Activated CD8-positive, alpha-beta T cell treated with anti-CD3 and anti-CD28 coated beads for 36 hours (primary cell): ENCODE results near the gene SPRYD3. TPM values are rescaled to one million over a fixed set of nuclear protein-coding genes. Genes with fewer than 3 reads are reported as not detected.

Experiments
- ATAC-seq: fragments of 200-7000 bp; cut with Tn5 transposase; one replicate; pipeline ENCODE4 v1.10.0; 2021; ENCODE audit warnings: mild to moderate bottlenecking, moderate library complexity
- CTCF ChIA-PET: fragments of 350-600 bp; sonication (Branson Sonifier 250); formaldehyde crosslinking; loops from one replicate; lab custom pipeline; 2021; ENCODE audit warnings: antibody characterized with exemption; lab: Charles Lee
- POLR2A ChIA-PET: fragments of 350-600 bp; sonication (Branson Sonifier 250); formaldehyde crosslinking; loops from one replicate; lab custom pipeline; 2021; ENCODE audit warnings: antibody characterized with exemption; lab: Charles Lee
- DNase-seq: peaks from one replicate; pipeline ENCODE4 v3.0.0-alpha.2; 2020
- H3K27ac Mint-ChIP-seq: one replicate; pipeline ENCODE4 v1.8.0; 2021; ENCODE audit warnings: mild to moderate bottlenecking, mixed read lengths
- H3K27me3 Mint-ChIP-seq: one replicate; pipeline ENCODE4 v1.8.0; 2021; ENCODE audit warnings: mixed read lengths
- H3K36me3 Mint-ChIP-seq: one replicate; pipeline ENCODE4 v1.8.0; 2021; ENCODE audit warnings: low read depth, mixed read lengths
- H3K4me1 Mint-ChIP-seq: one replicate; pipeline ENCODE4 v1.8.0; 2021; ENCODE audit warnings: low read depth, mixed read lengths
- H3K4me3 Mint-ChIP-seq: one replicate; pipeline ENCODE4 v1.8.0; 2021; ENCODE audit warnings: mild to moderate bottlenecking, moderate library complexity, mixed read lengths
- H3K9me3 Mint-ChIP-seq: one replicate; pipeline ENCODE4 v1.8.0; 2021; ENCODE audit warnings: mixed read lengths
- intact Hi-C: fragments of 100-400 bp; cut with micrococcal nuclease; formaldehyde crosslinking; loops from one replicate; pipeline ENCODE4 v1.10.0; 2022
- total RNA-seq, 2 experiments: library from RNA; stranded (reverse); gene quantifications; one replicate each; pipeline ENCODE4 v1.2.3, GENCODE V29; 2021
- TF ChIP-seq, protein P1 (sequence below): fragments of 200-600 bp; IDR thresholded peaks from one replicate; pipeline ENCODE4 v1.8.0; 2022; ENCODE audit warnings: antibody characterized with exemption, mild to moderate bottlenecking

SPRYD3 gene
- total RNA-seq, 2 experiments from 2014 or later = 24.8 to 25.0 TPM

DNA sequence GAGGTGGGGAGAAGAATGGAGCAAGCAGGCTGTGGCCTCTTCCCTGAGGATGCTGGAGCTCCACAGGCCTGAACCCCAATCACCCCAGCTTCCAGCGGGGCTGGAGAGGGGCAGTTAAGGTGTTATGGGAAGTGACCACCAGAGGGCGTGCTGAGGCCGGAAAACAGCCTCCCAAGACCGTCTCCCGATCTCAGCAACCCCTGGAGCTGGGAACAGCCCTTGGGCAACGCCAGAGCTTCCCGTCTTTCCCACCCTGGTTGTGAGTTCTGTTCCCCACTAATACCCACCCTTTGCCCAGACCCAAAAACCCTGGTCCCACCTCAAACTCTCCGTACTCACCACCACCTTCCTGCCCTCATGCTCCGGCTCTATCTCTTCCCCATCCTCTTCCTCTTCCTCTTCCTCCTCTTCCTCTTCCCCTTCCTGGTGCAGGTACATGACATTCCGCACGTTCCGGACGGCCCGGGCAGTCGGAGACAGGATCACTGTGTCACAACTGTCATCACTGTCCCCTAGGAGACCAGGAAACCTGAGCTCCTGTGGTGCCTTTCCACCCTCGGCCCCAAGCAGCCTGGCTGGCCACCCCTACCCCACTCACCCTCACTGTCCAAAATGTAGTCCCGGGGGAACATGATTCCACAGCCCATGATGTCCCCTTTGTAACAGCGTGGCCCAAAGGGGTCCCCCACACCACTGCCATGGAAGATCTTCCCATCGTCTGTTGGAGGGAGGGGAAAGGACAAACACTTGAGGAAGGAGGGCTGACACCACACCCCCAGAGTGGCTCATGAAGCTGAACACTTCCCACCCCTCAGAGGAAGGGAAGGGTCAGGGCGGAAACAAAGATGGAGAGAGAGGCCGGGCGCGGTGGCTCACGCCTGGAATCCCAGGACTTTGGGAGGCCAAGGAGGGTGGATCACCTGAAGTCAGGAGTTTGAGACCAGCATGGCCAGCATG is 12.9 kb downstream of the SPRYD3 start:
- intact Hi-C loops = loop anchor here (2.0 kb wide), 1 partner anchor 33 kb away; no protein-coding TSS in a partner anchor
- Mint-ChIP-seq H3K27me3 (no peaks in the 10 kb centered on the region), H3K4me1 (peaks cover 12% of the 10 kb centered on the region), H3K9me3 (no peaks in the 10 kb centered on the region), H3K4me3 (no peak overlapping the region), H3K27ac (peak overlapping the region; percentile 40), H3K36me3 (peaks cover 16% of the 10 kb centered on the region)
- ATAC-seq (peak; percentile 66), DNase-seq (peak; percentile 80)
- POLR2A ChIA-PET = interaction anchor here (0.7 to 5.6 kb wide), 11 partner anchors 9 to 116 kb away, joined by 3 to 37 read pairs (median 3); partner anchors contain the start of genes IGFBP6, SOAT2 and SPRYD3
- TF ChIP-seq, protein P1, sequence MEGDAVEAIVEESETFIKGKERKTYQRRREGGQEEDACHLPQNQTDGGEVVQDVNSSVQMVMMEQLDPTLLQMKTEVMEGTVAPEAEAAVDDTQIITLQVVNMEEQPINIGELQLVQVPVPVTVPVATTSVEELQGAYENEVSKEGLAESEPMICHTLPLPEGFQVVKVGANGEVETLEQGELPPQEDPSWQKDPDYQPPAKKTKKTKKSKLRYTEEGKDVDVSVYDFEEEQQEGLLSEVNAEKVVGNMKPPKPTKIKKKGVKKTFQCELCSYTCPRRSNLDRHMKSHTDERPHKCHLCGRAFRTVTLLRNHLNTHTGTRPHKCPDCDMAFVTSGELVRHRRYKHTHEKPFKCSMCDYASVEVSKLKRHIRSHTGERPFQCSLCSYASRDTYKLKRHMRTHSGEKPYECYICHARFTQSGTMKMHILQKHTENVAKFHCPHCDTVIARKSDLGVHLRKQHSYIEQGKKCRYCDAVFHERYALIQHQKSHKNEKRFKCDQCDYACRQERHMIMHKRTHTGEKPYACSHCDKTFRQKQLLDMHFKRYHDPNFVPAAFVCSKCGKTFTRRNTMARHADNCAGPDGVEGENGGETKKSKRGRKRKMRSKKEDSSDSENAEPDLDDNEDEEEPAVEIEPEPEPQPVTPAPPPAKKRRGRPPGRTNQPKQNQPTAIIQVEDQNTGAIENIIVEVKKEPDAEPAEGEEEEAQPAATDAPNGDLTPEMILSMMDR = peak; percentile 96
- CTCF ChIA-PET = interaction anchor here (0.6 to 12.1 kb wide), 45 partner anchors 12 to 279 kb away, joined by 3 to 553 read pairs (median 4); partner anchors contain the start of genes AAAS, CSAD, EIF4B and ESPL1

DNA sequence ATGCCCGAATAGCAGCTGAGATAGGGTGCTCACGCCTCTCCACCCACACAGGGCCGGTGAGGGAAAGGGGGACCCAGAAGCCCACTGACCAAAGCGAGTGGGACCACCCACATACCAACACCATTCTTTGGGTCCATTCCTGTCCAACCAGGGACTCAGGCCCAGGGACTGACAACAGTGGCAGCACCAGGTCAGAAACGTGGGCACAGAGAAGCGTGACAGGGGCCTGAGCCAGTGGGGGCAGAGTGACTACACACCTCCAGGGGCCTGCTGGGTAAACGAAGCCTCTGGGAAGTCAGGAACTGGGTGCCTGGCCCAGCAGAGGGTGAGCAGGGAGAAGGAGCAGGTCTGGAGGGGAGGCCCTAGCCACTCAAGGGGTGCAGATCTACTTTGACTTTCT is 13.7 kb downstream of the SPRYD3 start:
- no peak for ATAC-seq
- DNase-seq = no peak
- no peak overlapping the region for H3K4me3 Mint-ChIP-seq
- H3K27ac Mint-ChIP-seq = no peak overlapping the region
- CTCF ChIA-PET = interaction anchor here (0.6 to 12.1 kb wide), 43 partner anchors 11 to 280 kb away, joined by 3 to 553 read pairs (median 4); partner anchors contain the start of genes AAAS, CSAD, EIF4B and ESPL1
- intact Hi-C loops = no loop called here
- H3K4me1 Mint-ChIP-seq = peaks cover 12% of the 10 kb centered on the region
- TF ChIP-seq, protein P1 = no peak
- no peaks in the 10 kb centered on the region for H3K9me3 Mint-ChIP-seq
- peaks cover 16% of the 10 kb centered on the region for H3K36me3 Mint-ChIP-seq
- POLR2A ChIA-PET = interaction anchor here (0.7 to 5.6 kb wide), 8 partner anchors 11 to 117 kb away, joined by 3 to 37 read pairs (median 6); partner anchors contain the start of genes IGFBP6, SOAT2 and SPRYD3
- H3K27me3 Mint-ChIP-seq = no peaks in the 10 kb centered on the region

DNA sequence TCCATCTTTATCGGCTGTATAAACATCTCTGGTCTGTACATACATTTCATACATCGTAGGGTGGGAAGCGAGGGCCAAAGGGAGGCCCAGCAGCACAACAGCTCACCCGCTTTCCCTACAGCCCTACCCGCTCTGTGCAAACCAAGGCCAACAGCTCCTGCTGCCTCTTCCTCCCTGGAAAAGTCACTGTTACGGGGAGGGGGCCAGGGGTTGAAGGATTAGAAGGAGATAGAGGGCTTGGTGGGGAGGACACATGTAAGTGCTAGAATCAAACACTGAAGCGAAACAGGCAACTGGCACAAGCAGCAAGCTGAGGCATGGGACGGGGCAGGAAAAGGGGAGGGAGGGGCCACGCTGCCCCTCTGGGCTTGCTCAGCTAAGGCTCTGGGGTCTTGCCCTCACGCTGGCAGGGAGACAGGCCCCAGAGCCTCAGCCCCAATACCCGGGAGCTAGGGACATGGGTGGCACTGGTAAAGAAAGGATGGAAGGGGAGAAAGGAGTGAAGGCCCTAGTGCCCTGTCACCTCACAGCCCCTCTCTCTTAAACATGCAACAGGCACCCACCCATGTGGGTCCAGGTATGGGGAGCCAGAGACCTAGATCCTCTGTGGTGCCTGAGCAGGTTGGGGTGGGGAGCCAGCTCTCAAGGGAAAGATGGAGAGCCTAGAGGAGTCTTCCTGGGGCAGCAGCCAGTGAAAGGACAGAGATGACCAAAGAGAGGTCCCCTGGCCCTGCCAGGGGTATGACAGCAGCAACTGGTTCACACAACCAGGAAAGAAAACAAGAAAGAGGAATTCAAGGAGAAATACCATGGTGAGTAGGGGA is 14.4 kb downstream of the SPRYD3 start:
- CTCF ChIA-PET = interaction anchor here (0.7 to 12.1 kb wide), 28 partner anchors 10 to 281 kb away, joined by 3 to 553 read pairs (median 5); partner anchors contain the start of genes CSAD, EIF4B, IGFBP6 and ITGB7
- TF ChIP-seq, protein P1 = no peak
- intact Hi-C loops = no loop called here

DNA sequence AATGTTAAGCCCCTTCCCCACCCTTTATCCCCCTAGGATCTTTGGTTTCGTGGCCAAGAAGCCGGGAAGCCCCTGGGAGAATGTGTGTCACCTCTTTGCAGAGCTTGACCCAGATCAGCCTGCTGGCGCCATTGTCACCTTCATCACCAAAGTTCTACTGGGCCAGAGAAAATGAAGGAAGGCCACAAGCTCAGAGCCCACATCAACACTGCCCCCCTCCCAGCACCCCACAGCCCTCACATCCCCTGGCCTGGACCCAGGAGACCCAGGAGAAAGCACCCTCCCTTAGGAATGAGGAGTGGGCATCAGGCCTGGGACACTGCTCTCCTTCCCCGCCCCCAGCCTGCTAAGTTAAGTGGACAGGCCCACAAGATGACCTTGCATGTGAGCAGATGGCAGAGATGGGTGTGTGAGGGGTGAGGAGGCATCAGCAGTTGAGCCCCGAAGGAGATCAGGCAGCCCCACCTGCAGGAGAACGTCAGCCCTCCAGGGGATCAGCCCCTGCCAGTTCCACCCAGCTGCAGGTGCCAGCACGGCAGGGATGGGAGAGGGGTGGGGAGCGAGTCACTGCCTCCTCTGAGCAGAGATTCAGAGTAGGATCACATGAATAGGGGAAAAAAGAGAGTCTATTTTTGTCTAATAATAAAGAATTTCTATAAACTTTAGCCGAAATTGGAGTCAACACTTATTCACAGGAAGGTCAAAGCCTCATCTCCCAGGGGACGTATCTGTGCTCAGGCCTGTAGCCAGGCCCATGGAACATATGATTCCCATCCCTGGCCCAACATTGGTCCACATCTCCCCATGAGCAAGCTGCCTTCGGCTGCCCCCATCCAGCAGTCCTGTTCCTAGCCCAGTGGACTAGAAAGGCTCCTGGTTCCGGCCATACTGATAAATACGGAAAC is 15.2 kb downstream of the SPRYD3 start:
- POLR2A ChIA-PET = interaction anchor here (0.8 to 5.6 kb wide), 5 partner anchors 9 to 39 kb away, joined by 3 to 37 read pairs (median 4); partner anchors contain the start of gene SPRYD3
- TF ChIP-seq, protein P1 = no peak
- CTCF ChIA-PET = interaction anchor here (0.7 to 12.1 kb wide), 6 partner anchors 9 to 136 kb away, joined by 3 to 553 read pairs (median 28); partner anchors contain the start of genes IGFBP6, SOAT2 and SPRYD3
- no peak overlapping the region for H3K27ac Mint-ChIP-seq
- intact Hi-C loops = no loop called here
- peaks cover 16% of the 10 kb centered on the region for H3K36me3 Mint-ChIP-seq
- H3K27me3 Mint-ChIP-seq = no peaks in the 10 kb centered on the region
- no peaks in the 10 kb centered on the region for H3K9me3 Mint-ChIP-seq
- DNase-seq = no peak
- H3K4me1 Mint-ChIP-seq = peaks cover 11% of the 10 kb centered on the region
- ATAC-seq = no peak
- H3K4me3 Mint-ChIP-seq = no peak overlapping the region

More for the DNA sequence above, 14.4 kb downstream of the SPRYD3 start:
- POLR2A ChIA-PET = interaction anchor here (0.7 to 5.6 kb wide), 7 partner anchors 10 to 117 kb away, joined by 3 to 37 read pairs (median 5); partner anchors contain the start of genes IGFBP6 and SPRYD3
- Mint-ChIP-seq H3K9me3 (no peaks in the 10 kb centered on the region), H3K36me3 (peaks cover 16% of the 10 kb centered on the region), H3K27ac (no peak overlapping the region), H3K27me3 (no peaks in the 10 kb centered on the region), H3K4me1 (peaks cover 12% of the 10 kb centered on the region), H3K4me3 (no peak overlapping the region)
- ATAC-seq (no peak), DNase-seq (no peak)
